Measurements from ENCODE around the gene ENTPD6.

Gene ENTPD6

GRCh38 chr20:25242231-25242630 is 46.7 kb downstream of the ENTPD6 start:
- no peak for DNase-seq
- no peak for TF ChIP-seq GATA1 (IDR thresholded peaks at IDR 0.05; ENCODE audit: low read depth, low read length)
- no peak for TF ChIP-seq POLR2A (IDR thresholded peaks at IDR 0.05; ENCODE audit: low read length)

GRCh38 chr20:25243416-25243979 is 48.0 kb downstream of the ENTPD6 start:
- DNase-seq, result no peak
- TF ChIP-seq POLR2A (IDR thresholded peaks at IDR 0.05; ENCODE audit: low read length), result no peak
- no peak for TF ChIP-seq GATA1 (IDR thresholded peaks at IDR 0.05; ENCODE audit: low read depth, low read length)

GRCh38 chr20:25244976-25245375 is 49.5 kb downstream of the ENTPD6 start:
- TF ChIP-seq POLR2A (IDR thresholded peaks at IDR 0.05; ENCODE audit: low read length) (no peak), GATA1 (IDR thresholded peaks at IDR 0.05; ENCODE audit: low read depth, low read length) (no peak)
- no peak for DNase-seq

- no peak for DNase-seq
- no peak for TF ChIP-seq GATA1 (IDR thresholded peaks at IDR 0.05; ENCODE audit: low read depth, low read length)
- TF ChIP-seq POLR2A (IDR thresholded peaks at IDR 0.05; ENCODE audit: low read length), result no peak
Observed at GRCh38 chr20:25245461-25245860, 49.9 kb downstream of the ENTPD6 start.

GRCh38 chr20:25246182-25246999 is 50.9 kb downstream of the ENTPD6 start:
- TF ChIP-seq GATA1 (IDR thresholded peaks at IDR 0.05; ENCODE audit: low read depth, low read length) (no peak), POLR2A (IDR thresholded peaks at IDR 0.05; ENCODE audit: low read length) (no peak)
- DNase-seq, result no peak

- TF ChIP-seq POLR2A (IDR thresholded peaks at IDR 0.05; ENCODE audit: low read length) (no peak), GATA1 (IDR thresholded peaks at IDR 0.05; ENCODE audit: low read depth, low read length) (no peak)
- DNase-seq, result peak; percentile 37 to 67
Observed at GRCh38 chr20:25247000-25247517, 51.5 kb downstream of the ENTPD6 start.

GRCh38 chr20:25247518-25247955 is 52.0 kb downstream of the ENTPD6 start:
- DNase-seq, result no peak
- no peak for TF ChIP-seq GATA1 (IDR thresholded peaks at IDR 0.05; ENCODE audit: low read depth, low read length)
- peak; percentile 49 for TF ChIP-seq POLR2A (IDR thresholded peaks at IDR 0.05; ENCODE audit: low read length)

GRCh38 chr20:25247956-25248785 is 52.7 kb downstream of the ENTPD6 start, which contains the start of gene PYGB:
Gene PYGB, plus strand, starts transcription at chr20:25248085. Its CDS starts 94 bp downstream, at chr20:25248179.
- DNase-seq, result peak; percentile 78 to 86
- peak; percentile 76 for TF ChIP-seq POLR2A (IDR thresholded peaks at IDR 0.05; ENCODE audit: low read length)
- TF ChIP-seq GATA1 (IDR thresholded peaks at IDR 0.05; ENCODE audit: low read depth, low read length), result no peak

GRCh38 chr20:25248786-25249172 is 53.3 kb downstream of the ENTPD6 start:
- TF ChIP-seq GATA1 (IDR thresholded peaks at IDR 0.05; ENCODE audit: low read depth, low read length) (no peak), POLR2A (IDR thresholded peaks at IDR 0.05; ENCODE audit: low read length) (no peak)
- no peak for DNase-seq

- DNase-seq, result no peak
- TF ChIP-seq POLR2A (IDR thresholded peaks at IDR 0.05; ENCODE audit: low read length), result no peak
- no peak for TF ChIP-seq GATA1 (IDR thresholded peaks at IDR 0.05; ENCODE audit: low read depth, low read length)
Observed at GRCh38 chr20:25249198-25249931, 53.9 kb downstream of the ENTPD6 start.

GRCh38 chr20:25250508-25250907 is 55.0 kb downstream of the ENTPD6 start:
- TF ChIP-seq GATA1 (IDR thresholded peaks at IDR 0.05; ENCODE audit: low read depth, low read length) (no peak), POLR2A (IDR thresholded peaks at IDR 0.05; ENCODE audit: low read length) (no peak)
- no peak for DNase-seq

GRCh38 chr20:25251019-25251418 is 55.5 kb downstream of the ENTPD6 start:
- no peak for TF ChIP-seq POLR2A (IDR thresholded peaks at IDR 0.05; ENCODE audit: low read length)
- no peak for TF ChIP-seq GATA1 (IDR thresholded peaks at IDR 0.05; ENCODE audit: low read depth, low read length)
- no peak for DNase-seq

GRCh38 chr20:25251558-25251957 is 56.0 kb downstream of the ENTPD6 start:
- no peak for DNase-seq

More at GRCh38 chr20:25251558-25251957, 56.0 kb downstream of the ENTPD6 start:
- TF ChIP-seq POLR2A (IDR thresholded peaks at IDR 0.05; ENCODE audit: low read length) (no peak), GATA1 (IDR thresholded peaks at IDR 0.05; ENCODE audit: low read depth, low read length) (no peak)

All from erythroblast (primary cell).